A549 treated with AZD2906 at 1 μM for 4 hours (cell line): ENCODE measurements around the gene SLC22A16. TPM values are rescaled to one million over a fixed set of nuclear protein-coding genes. Genes with fewer than 3 reads are reported as not detected.

Experiments used
- total RNA-seq: library from RNA; stranded (reverse); fragments of 200-300 nt; extraction: Qiagen RNA extraction; gene quantifications from 5 replicates; pipeline ENCODE4 v1.2.3, GENCODE V29; 2022

Gene SLC22A16
- total RNA-seq: 0.21 TPM in 1 of 5 replicates, not detected in the others

GRCh38 chr6:110476046-110476849 lies at the start of gene SLC22A16:
Gene SLC22A16 (minus strand): TSS chr6:110476613. CDS start chr6:110476574, 39 bp downstream.

DNA sequence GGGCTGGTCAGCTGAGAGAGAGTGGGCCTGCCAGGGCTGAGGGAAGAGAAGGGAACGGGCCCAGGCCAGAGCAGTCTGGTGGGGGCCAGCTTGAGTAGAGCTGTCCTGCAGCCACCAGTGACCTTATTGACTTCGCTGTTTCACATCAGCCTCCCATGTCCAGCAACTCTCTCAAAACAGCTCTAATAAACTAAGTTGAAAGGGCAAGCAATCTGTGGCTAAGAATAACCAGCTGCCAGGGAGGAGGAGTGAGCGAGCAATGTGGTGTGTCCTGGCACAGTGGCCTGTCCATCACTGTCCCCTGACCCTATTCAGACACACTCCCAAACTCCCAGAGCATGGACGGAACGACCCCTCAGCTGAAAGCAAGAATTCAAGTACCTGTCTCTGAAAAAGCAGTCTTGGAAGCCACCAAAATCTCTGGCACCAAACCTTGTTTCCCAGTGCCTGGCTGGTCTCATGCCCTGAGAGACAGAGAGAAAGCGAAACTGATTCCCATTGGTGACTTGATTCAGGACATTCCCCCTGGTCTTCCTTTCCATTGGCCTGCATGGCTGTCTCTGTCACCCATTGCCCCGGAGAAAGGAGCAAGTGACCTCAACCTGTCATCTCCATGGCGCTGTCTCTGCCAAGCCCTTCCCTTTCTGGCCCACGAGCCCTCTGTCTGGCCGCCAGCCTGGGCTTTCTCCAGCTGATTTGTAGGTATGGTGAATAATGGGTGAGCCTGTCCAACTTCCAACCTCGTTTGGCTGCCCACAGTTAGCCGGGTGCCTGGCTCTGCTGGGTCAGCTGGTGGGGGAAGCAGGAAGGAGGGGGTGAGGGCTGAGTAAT lies 61.1 kb downstream of the SLC22A16 start, which contains the start of gene DDO:
Gene DDO, minus strand, starts transcription at position 490 of the 831 bp plus-strand sequence. CDS start 2,113 bp downstream, outside the sequence.

Other genes with a start within 250 kb of the SLC22A16 start
- not detected in 5 replicates for gene METTL24, start 118.3 kb downstream of the SLC22A16 start, total RNA-seq
- gene DDO, start 61.0 kb downstream of the SLC22A16 start, total RNA-seq: 0.06 to 0.14 TPM (median 0.11 TPM) in 4 of 5 replicates, not detected in the other